ENCODE data around the gene ST7L. TPM values are rescaled to one million over a fixed set of nuclear protein-coding genes. Genes with fewer than 3 reads are reported as not detected.

Gene ST7L
- total RNA-seq, 2 donors from 2014 or later = 18.0 to 18.2 TPM

DNA sequence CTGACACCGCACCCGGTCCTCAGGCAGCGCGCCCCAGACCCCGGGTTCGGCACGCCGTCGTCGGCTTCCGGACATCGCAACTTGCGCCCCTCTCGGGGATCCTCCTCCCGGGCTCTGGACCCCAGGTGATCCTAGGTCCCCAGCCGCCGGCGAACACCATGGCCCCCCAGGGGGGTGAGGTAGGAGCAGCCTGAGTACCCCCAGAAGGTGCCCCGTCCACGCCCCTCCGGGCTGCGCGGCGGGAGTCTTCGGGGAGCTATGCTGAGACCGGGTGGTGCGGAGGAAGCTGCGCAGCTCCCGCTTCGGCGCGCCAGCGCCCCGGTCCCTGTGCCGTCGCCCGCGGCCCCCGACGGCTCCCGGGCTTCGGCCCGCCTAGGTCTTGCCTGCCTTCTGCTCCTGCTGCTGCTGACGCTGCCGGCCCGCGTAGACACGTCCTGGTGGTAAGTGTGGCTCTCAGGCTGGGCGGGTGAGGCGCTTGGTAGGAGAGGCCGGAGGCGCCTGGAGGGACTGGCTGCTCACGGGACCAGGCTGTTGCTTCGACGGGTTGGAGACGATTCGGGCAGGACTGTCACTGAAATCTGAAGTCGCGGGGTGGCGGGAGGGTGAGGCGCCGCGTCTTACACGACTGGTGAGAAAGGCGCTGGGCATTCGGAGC lies 109.8 kb downstream of the ST7L start:
- no peaks in the 10 kb centered on the region for H3K9me3 ChIP-seq (ENCODE audit: control insufficient read depth, low read length)
- Mint-ChIP-seq H3K4me1 (peaks cover 12% of the 10 kb centered on the region), H3K27ac (no peak overlapping the region), H3K36me3 (ENCODE audit: low read depth) (no peaks in the 10 kb centered on the region), H3K4me3 (peak overlapping the region; percentile 61), H3K9me3 (no peaks in the 10 kb centered on the region), H3K27me3 (ENCODE audit: insufficient read depth) (peaks cover 89% of the 10 kb centered on the region)
- peaks cover 78% of the 10 kb centered on the region for H3K27me3 ChIP-seq (ENCODE audit: control insufficient read depth, insufficient read depth, low read length, poor library complexity, severe bottlenecking)
- TF ChIP-seq, protein P1, sequence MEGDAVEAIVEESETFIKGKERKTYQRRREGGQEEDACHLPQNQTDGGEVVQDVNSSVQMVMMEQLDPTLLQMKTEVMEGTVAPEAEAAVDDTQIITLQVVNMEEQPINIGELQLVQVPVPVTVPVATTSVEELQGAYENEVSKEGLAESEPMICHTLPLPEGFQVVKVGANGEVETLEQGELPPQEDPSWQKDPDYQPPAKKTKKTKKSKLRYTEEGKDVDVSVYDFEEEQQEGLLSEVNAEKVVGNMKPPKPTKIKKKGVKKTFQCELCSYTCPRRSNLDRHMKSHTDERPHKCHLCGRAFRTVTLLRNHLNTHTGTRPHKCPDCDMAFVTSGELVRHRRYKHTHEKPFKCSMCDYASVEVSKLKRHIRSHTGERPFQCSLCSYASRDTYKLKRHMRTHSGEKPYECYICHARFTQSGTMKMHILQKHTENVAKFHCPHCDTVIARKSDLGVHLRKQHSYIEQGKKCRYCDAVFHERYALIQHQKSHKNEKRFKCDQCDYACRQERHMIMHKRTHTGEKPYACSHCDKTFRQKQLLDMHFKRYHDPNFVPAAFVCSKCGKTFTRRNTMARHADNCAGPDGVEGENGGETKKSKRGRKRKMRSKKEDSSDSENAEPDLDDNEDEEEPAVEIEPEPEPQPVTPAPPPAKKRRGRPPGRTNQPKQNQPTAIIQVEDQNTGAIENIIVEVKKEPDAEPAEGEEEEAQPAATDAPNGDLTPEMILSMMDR (conservative IDR thresholded peaks at IDR 0.05) = no peak
- H3K9ac ChIP-seq (ENCODE audit: extremely low read depth, low read length, poor library complexity, severe bottlenecking) = no peak overlapping the region
- H3K36me3 ChIP-seq (ENCODE audit: control insufficient read depth, insufficient read depth, low read length) = no peaks in the 10 kb centered on the region
- H3K4me1 ChIP-seq (ENCODE audit: control insufficient read depth, insufficient read depth, low read length) = no peaks in the 10 kb centered on the region
- H3K4me3 ChIP-seq (ENCODE audit: low read length) = peak overlapping the region; percentile 80
- H3K27ac ChIP-seq (ENCODE audit: low read depth, low read length) = no peak overlapping the region
- peak; percentile 86 for DNase-seq
- WGBS, 2 experiments (ENCODE audit: insufficient coverage in 1 of 2, insufficient read length in 1 of 2) = 4 to 7% methylated on average over 19 to 66 of the region's 66 CpGs

DNA sequence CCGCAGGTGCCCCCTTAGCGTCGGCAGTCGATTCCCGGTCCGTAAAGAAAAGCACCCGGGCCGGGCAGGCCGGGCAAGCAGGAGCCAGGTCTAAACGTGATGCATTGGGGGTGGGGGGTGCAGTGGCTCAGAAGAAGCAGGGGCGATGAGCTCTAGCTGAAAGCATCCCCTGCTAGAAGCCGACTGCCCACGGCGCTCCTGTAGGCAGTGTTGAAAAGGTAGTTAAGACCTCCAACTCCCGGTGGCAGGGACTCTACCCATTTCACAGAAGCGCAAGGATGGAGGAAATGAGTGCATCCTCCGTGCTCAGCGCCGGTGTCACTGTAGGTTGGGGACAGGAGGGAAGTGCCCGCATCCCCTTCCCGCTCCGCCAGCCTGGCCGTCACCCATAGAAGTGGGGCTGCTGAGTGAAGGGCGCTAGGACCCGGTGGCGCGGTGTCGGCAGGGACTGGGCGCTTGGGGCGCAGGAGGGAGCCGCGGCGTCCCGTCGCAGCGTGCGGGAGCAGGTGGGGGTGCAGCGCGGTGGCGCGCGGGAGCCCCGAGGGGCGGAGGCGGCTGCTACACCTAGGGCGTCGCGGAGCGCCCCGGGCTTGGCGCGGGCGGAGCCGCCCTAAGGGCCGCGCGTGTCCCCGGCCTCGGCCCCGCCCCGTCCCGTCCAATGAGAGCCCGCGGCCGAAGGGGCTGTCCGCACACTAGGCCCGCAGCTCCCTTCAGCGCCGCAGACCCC lies 110.5 kb downstream of the ST7L start, which contains the start of gene WNT2B:
Gene WNT2B, plus strand, starts transcription at position 688 of the 727 bp plus-strand sequence. CDS start 298 bp downstream, outside the sequence.
- H3K27ac Mint-ChIP-seq = no peak within 1 kb of the TSS
- H3K9ac ChIP-seq (ENCODE audit: extremely low read depth, low read length, poor library complexity, severe bottlenecking) = no peak within 1 kb of the TSS

DNA sequence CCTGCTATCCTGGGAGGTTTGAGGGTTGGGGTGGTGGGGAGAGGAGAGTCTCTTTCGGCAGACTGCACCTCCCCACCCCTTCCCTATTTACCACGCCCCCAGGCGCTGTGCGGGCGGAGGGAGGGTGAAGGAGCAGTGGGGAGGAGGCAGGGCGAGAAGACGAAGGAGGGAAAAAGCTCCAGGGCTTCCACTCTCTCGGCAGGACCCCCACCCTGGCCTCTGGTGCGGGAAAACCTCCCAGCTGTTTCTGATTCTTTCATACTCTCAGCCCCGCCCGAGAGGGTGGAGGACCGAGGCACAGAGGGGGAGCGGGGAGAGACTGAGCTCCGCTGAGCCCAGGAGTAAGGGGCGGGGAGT lies 111.0 kb downstream of the ST7L start:
- TF ChIP-seq, protein P1 (conservative IDR thresholded peaks at IDR 0.05) = no peak
- H3K4me1 Mint-ChIP-seq = peaks cover 13% of the 10 kb centered on the region
- no peaks in the 10 kb centered on the region for H3K36me3 ChIP-seq (ENCODE audit: control insufficient read depth, insufficient read depth, low read length)
- H3K4me3 Mint-ChIP-seq = peak overlapping the region; percentile 61
- peak overlapping the region; percentile 80 for H3K4me3 ChIP-seq (ENCODE audit: low read length)
- H3K27ac ChIP-seq (ENCODE audit: low read depth, low read length) = no peak overlapping the region
- H3K4me1 ChIP-seq (ENCODE audit: control insufficient read depth, insufficient read depth, low read length) = no peaks in the 10 kb centered on the region
- H3K27ac Mint-ChIP-seq = no peak overlapping the region
- no peaks in the 10 kb centered on the region for H3K36me3 Mint-ChIP-seq (ENCODE audit: low read depth)
- no peak overlapping the region for H3K9ac ChIP-seq (ENCODE audit: extremely low read depth, low read length, poor library complexity, severe bottlenecking)
- H3K9me3 ChIP-seq (ENCODE audit: control insufficient read depth, low read length) = no peaks in the 10 kb centered on the region
- WGBS, 2 experiments (ENCODE audit: insufficient coverage in 1 of 2, insufficient read length in 1 of 2) = 1 to 7% methylated on average over 3 to 14 of the region's 15 CpGs
- no peaks in the 10 kb centered on the region for H3K9me3 Mint-ChIP-seq
- H3K27me3 ChIP-seq (ENCODE audit: control insufficient read depth, insufficient read depth, low read length, poor library complexity, severe bottlenecking) = peaks cover 91% of the 10 kb centered on the region
- DNase-seq = peak; percentile 83
- peaks cover 95% of the 10 kb centered on the region for H3K27me3 Mint-ChIP-seq (ENCODE audit: insufficient read depth)

More for the DNA sequence above, 110.5 kb downstream of the ST7L start, which contains the start of gene WNT2B:
- peak within 1 kb of the TSS; percentile 61 for H3K4me3 Mint-ChIP-seq
- Histone ChIP-seq H3K9me3 (ENCODE audit: control insufficient read depth, low read length) (no peaks in the 10 kb centered on the region), H3K27ac (ENCODE audit: low read depth, low read length) (no peak within 1 kb of the TSS), H3K4me3 (ENCODE audit: low read length) (peak within 1 kb of the TSS; percentile 80), H3K4me1 (ENCODE audit: control insufficient read depth, insufficient read depth, low read length) (no peaks in the 10 kb centered on the region), H3K27me3 (ENCODE audit: control insufficient read depth, insufficient read depth, low read length, poor library complexity, severe bottlenecking) (peaks cover 85% of the 10 kb centered on the region), H3K36me3 (ENCODE audit: control insufficient read depth, insufficient read depth, low read length) (no peaks in the 10 kb centered on the region)
- peaks cover 12% of the 10 kb centered on the region for H3K4me1 Mint-ChIP-seq
- no peaks in the 10 kb centered on the region for H3K36me3 Mint-ChIP-seq (ENCODE audit: low read depth)
- no peaks in the 10 kb centered on the region for H3K9me3 Mint-ChIP-seq
- TF ChIP-seq, protein P1 (conservative IDR thresholded peaks at IDR 0.05) = peak; percentile 1
- peak; percentile 90 for DNase-seq
- 0 to 3% methylated on average over 23 to 69 of the region's 69 CpGs for WGBS, 2 experiments (ENCODE audit: insufficient coverage in 1 of 2, insufficient read length in 1 of 2)
- H3K27me3 Mint-ChIP-seq (ENCODE audit: insufficient read depth) = peaks cover 91% of the 10 kb centered on the region
